Glomerular visceral epithelial cell (primary cell): ENCODE data around the gene CFAP77.

Experiments used
- DNase-seq: peaks from one replicate; pipeline ENCODE4 v3.0.0-alpha.2; 2016; ENCODE audit errors: extremely low spot score

CFAP77 gene

DNA sequence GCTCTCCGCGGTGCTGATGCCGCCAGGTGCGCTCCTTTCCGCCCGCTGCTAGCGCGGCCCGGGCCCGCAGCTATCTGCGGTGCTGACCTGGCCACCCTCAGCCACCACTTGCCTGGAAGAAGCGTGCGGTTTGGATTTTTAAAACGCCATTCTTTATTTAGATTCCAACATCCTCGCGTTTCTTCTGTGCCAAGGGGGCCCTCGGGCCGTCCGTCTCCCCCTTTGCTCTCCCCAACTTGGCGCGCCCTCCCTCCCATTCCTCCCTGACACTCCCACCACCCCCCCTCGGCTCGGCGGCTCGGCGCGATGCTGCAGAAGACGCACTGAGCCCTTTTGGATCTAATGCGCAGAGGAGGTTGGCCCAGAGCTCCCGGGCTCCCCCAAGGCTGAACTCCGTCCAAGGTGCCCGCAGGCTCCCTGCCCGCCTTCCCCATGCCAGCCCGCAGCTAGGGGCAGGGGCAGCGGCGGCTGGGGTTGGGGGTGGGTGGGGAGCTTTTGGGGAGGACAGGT is 172.3 kb downstream of the CFAP77 start, which contains the start of gene BARHL1:
Gene BARHL1 (plus strand): TSS at position 331 of the 510 bp plus-strand sequence. CDS start 192 bp downstream, outside the sequence.
- no peak for DNase-seq

DNA sequence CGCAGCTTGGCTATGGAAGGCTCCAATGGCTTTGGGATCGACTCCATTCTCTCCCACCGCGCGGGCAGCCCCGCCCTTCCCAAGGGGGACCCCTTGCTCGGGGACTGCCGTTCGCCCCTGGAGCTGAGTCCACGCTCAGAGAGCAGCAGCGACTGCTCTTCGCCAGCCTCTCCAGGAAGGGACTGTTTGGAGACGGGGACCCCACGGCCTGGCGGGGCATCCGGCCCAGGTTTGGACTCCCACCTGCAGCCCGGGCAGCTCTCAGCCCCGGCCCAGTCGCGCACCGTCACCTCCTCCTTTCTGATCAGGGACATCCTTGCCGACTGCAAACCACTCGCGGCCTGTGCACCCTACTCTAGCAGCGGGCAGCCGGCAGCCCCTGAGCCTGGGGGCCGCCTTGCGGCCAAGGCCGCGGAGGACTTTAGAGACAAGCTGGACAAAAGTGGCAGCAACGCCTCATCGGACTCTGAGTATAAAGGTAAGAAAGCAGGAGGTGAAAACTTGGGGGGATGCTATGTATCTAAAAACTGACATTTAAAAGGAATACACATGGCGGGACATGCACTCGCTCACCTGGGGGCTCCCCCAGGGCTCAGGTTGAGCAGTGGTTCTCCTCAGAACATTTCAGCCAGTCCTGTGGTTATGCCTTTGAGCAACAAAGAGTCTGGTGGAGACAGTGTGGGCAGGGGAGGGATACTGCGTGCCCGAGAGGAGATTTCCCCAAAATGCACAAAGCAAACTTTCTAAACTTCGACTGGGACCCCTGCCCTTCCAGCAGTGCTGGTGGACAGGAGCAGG is 173.0 kb downstream of the CFAP77 start:
- no peak for DNase-seq

DNA sequence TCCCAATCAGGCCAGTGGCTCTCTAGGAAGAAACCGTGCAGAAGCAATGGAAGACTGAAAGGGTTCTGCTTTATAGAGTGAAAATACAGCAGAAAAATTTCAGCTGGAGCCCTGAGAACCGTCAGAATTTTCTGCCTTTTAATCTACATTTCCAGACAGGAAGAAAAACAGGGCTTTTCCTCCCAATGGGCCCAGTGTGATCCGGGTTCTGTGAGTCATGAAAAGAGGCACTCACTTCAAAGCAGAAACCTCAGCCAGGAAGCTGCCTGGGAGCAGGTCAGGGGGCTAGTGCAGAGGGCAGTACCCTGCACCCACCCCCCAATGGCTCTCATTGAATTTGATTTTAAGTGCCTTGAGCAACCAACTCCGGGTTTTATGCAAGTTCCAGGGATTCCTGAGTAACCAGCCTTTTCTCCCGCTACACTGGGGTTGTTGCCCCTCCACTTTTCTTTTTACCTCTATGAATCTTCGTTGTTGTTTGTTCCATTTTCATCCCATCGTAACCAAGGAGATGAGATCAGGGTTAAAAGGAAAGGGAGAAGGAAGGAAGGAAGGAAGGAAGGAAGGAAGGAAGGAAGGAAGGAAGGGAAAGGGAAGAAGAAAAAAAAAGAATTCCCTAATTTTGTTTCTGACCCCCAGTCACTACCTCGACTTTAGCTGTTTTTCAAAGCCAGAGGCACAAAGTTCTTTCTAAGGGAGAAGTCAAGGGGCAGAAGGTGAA is 173.7 kb downstream of the CFAP77 start:
- no peak for DNase-seq

DNA sequence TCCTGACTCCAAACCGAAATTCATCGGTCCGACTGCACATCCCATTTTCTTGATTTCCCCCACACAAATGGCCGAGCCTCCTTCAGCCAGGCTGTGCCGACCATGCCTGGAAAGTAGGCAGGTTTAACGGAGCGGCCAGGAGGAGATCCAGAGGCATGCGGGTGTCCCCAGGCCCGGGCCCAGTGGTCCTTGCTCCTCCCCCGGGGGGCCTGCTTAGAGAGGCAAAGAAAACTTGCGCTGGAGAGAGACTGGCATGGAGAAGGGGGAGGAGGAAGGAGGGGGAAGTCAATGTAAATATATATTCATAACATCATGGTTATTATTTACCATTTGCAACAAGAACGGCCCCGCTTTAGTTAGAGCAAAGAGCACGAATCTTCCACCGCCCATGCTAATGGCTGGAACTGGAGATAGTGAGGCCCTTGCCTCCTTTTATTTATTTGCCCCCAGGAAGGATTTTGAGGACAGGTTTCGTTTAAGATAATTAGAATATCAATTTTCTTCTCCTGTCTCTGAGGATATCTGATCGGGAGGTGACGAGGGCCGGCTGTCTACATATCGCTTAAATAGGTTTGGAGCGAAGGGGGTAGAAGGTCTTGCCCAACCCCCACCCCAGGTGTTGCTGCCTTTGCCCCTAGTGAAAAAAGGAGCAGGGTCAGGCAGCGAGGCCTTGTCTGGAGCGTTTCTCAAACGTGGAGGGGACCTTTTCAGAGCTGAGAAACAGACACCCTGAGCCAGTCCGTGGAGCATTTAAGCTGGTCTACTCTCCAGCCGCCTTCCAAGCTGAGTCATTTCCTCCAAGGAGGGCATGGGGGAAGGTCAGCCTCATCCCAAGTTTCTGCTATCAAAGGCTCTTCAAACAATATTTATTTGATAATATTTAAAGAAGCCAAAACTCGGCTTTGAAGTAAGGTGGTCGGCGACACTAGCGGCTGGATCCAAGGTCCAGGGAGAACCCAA is 174.9 kb downstream of the CFAP77 start:
- DNase-seq = peak; percentile 32

DNA sequence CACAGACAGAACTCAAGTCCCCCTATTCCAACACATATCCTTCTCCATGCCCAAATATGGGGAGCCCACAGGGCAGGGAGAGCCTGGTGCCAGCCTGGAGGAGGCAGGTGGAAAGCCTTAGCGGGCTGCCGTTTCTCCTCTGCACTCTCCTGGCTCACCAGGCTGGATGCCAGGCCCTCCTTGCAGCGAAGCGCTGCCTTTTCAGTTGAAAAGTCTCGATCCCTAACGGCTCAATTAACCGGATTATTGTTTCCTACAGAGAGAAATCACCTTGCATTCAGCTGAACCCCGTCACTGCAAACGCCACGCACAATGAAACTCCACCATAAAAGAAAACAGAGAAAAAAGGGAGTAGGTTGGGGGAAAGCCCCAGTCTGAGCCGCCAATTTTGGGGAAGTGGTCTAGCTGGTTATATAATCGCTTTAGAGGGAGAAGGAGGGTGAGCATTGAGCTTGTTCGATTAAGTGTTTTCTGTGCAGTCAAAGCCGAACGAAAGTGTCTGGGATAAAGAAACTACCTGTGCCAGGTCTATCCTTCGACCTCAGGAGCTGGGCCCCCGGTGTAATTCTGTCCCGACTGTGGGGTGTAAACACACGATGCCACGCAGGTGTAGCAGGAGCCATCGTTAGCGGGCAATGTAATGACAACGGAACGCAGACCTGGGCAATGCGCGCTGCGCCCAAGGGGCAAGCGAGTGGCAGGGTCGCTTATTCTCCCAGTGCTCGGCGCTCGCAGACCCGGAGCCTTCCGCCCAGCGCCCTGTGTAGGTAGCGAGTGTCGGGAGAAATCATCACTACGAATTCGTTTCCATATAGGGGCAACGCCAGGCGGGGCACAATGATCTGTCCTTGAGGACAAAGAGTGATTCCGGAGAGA is 176.2 kb downstream of the CFAP77 start:
- DNase-seq = no peak

DNA sequence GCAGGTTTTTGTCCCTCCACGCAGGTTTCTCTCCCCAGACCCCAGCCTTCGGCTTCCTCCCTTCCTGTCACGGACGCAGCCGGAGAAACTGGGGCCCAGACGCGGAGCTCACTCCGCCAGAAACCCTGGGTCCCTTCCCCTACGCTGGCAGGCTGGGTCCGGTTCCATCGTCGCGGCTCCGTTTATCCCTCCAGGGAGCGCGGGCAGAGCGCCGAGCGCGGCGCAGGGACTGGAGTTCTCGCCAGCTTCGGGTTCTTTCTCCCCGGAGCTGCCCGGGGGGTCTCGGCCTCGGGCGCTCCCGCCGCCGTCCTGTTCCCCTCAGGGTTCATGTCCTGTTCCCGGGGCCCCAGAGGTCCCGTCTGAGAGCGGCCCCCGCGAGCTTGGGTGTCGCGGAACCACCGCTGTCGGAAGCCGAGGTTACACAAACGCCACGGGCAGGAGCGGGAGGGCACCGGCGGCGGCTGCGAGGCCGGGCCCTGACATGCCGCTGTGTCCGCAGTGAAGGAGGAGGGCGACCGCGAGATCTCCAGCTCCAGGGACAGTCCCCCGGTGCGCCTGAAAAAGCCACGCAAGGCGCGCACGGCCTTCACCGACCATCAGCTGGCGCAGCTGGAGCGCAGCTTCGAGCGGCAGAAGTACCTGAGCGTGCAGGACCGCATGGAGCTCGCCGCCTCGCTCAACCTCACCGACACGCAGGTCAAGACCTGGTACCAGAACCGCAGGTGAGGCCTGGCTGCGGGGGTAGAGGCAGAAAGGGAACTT is 177.0 kb downstream of the CFAP77 start:
- DNase-seq = no peak

DNA sequence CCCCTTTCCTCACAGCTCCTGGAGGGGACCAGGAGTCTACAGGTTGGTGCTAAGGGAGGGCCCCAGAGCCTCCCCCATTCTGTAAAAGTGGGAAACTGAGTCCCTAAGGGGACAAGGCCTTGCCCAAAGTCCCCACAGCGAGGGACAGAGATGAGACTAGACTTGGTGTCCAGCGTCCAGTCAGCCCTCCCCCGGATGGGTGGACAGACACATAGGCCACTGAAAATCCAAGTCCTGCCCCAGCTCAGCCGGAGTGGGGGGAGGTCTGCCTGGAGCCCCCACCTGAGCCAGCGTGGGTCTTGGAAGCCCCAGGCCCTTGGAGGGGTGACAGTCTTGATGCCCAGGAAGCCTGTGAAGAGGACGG is 177.6 kb downstream of the CFAP77 start:
- no peak for DNase-seq

DNA sequence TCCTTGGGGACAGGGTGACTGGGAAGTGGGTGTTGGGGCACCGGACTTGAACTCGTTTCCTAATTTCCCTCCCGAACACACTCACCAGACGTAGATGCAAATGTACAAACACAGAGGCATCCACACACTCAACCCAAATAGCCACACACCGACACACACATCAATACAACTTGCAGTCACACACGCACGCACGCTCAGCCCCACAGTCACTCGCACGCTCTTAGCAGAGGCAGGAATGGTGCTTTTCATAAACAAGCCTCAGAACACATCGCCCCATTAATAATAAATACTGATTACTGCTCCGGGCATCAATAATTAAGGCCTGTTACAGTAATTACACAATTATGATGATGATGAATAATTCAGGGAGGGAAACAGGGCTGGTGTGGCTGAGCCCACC is 178.1 kb downstream of the CFAP77 start:
- DNase-seq = no peak

DNA sequence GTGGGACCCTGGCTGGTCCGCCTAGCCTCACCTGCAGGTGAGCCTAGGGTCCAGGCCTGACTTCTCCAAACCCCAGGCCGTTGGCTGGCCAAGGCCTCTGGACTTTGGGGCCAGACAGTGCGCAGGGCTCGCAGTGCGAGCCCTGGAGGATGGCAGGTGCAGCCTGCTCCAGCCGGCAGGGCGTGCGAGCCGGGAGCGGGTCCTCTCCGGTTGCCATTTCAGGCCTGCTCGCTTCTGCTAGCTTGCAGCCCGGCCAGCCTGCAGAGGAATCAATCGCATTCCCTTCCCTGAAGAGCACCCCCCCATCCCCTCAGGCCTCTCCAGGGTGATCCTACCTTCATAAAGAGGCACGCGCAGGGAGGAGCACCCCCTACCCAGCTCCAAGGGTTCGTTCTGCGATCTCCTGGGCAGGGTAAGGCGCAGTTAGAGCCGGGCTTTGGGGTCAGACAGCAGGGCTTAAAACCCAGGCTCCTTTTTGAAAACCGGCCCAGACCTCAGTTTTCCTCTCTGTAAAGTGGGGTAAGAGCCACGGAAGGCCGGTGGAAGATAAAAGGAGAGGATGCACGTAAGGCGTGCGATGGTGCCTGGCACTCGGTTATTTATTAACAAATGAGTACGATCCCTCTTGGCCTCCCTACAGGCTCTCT is 178.6 kb downstream of the CFAP77 start:
- no peak for DNase-seq

DNA sequence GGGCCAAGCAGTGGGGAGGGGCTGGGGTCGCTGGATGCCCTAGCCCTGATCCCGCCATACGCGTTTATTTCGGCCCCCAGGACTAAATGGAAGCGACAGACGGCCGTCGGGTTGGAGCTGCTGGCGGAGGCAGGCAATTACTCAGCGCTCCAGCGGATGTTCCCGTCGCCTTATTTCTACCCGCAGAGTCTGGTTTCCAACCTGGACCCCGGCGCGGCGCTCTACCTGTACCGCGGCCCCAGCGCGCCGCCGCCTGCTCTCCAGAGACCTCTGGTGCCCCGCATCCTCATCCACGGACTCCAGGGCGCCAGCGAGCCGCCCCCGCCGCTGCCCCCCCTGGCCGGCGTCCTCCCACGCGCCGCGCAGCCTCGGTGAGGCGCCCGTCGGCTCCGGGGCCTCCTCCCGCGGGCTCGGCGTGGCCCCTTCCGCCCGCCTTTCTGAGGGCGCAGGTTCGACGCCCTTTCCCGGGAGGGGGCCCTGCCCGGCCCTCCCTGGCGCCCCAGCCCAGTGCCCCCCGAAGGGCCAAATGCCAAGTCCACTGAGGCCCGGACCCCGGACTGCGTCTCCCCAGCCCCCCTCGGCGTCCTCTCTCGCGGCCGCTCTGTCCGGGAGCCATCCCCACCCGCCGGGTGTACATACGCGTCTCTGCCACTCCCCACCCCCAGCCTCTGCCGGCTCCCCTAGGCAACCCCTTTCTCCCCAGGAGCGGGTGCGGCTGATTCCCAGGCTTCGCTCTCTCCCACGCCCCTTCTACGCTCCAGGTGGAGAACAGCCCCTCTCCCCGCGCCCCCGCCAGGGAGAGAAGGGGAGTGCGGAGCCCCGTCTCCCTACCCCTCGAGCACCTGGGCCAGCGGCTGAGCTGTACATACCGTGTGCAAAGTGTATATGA is 179.4 kb downstream of the CFAP77 start:
- DNase-seq = no peak

DNA sequence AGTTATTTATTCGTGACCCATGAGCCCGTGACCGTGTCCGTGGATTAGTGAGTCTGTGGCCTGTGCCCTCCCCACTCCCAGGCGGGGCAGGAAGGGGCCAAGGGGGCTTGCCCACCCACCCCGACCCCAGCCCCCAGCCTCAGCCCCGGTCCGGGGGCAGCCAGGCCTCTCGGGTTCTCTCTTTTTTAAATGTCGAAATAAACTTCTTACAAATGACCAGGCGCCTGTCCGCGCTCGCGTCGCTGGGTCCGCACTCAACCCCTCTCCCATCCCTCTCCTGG is 180.0 kb downstream of the CFAP77 start:
- DNase-seq = no peak

DNA sequence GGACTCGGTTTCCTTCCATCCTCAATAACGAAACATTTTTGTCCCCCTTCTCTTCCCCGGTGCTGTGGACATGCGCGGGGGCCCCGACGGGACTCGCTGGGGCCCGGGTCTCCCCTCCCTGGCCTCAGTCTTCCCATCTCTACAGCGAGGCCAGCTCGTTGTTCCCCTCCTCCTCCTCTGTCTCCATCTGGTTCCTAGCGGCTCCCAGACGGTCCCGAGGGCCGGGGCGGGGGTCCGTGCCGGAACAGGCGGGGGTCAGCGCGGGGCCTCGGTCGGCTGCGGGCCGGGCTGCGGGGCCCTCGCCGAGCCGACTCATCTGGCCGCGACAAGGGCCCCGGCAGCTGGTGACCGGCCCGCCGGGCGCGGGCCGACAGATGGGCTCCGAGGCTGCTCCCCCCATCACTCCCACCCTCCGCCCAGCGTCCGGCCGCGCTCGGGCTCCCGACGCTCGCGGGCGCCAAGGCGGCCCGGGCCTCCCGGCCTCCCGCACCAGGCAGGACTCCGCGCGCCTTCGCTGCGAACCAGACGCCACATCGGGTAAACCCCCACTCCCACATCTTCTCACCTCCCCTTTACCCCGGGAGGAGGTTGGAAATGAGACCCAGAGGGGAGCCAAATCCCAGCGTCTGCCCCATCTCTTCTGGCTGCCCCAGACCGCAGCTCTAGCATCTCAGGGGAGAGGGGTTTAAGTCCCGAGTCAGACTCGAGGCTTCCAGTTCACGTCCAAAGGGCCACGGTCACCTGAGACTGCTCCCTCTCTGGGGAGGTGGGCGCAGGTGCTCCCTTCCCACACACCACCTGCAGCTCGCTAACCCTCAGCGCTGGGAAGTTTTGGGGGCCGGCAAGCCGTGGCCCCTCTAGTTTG is 180.5 kb downstream of the CFAP77 start:
- no peak for DNase-seq

DNA sequence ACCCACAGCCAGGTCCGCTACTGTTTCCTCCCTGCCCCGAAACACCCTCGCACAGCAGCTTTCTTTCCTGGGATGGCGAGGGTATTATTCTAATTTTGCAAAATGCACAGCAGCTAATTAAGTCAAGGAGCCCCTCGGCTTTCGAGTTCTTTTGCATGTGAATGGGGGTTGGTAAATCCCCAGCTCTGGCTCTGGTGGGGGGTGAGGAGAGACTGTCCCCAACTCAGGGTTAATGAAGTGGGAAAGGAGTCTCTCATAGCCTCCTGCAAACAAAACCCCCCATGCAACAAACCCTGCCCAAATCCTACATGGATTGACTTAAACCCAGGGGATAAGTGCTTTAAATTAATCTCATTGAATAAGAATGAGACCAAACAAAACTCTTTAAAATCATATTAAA is 181.2 kb downstream of the CFAP77 start:
- DNase-seq = no peak

DNA sequence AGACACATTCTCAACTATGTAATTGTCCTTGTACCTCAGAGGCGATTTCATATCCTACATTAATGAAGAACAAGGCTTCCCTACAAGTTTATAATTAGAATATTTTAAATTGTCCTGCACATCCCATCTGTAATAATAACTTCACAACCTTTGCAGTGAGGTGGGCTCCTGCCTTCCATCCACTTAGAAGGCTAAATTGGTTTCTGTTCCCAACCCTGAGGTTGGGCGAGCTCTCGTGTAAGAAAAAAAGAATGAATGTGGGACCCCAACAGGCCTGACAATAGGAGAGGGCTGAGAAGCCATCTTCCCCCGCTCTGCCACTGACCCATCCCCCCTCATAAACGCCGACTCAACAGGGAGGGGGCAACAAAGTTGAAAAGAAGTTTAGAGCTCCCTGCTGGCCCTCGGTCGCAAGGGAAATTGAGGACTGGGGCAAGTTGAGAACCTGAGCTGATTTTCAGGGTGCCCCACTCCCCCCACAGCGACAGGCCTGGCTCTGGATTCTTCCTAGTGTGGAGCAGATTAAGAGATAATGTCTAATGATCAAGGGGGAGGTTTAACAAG is 181.8 kb downstream of the CFAP77 start:
- no peak for DNase-seq

DNA sequence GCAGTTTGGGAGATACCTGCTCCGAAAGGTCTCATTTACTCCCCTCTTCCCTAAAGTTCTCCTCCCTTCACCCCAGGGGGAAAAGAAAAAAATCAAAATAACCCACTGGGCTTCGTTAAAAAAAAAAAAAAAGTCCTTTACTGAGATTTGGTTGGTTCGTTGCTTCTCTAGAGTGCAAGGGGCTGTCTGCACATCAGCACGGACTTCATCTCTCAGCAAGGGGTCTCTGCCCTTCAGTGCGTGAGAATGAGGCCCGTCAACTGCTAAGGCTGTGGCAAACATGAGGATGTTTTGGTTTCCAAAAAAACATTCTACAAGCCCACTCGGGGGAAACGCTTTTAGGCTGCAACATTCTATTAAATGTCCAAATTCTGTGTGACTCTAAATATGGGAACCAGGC is 182.4 kb downstream of the CFAP77 start:
- no peak for DNase-seq

DNA sequence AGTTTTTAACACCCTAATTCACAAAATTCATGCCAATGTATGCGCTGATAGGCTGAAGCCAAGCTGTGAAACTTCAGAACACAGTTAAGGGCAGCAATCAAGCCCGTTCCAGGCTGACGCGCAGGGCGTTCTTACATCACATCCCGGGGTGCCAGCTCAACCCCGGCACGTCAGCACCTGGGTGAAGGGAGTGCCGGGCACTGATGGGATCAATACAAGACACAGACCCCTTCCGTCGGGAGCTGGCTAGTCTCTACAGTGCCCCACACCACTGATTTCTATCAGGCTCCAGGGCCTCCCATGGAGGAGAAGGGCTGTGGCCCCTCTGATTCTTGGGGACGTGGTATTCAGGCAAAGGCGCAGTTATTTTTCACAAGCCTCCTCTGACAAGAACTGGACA is 184.4 kb downstream of the CFAP77 start:
- DNase-seq = no peak

DNA sequence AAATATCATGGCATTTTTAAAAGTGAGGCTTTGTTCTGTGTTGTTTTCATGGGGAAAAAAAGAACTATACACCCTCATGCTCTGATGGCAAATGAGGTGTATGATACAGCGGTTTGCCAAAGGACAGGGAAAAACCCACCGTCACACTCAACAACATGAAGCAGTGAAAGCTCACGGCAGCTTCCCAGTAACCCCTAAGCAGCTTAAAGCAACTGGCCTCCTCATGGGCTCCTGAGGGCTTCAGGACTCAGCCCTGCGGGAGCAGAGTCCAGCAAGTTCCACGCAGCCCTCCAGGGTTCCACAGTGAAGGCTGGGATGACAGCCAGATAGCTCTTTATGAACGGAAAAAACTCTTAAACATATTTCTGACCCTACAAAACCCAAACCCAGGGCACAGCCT is 185.3 kb downstream of the CFAP77 start:
- DNase-seq = no peak

DNA sequence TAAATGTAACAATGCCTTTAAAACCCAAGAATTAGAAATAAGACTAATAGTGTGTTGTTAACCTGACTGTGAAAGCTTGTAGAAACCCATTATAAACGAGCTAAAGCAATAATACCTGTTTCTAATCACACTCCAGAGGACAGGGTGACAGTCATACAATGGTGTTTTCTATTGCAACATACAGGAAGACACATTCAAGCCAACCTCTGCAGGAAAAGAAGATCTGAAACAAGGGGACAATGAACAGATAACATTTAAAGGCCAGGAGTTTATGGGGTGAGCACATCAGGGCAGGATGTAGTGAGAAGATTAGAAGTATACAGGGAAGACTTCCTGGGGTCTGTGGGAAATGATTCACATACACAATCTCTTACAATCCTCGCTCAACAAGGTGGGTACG is 186.2 kb downstream of the CFAP77 start:
- DNase-seq = no peak
